ENCODE measurements around the gene TSHZ2. TPM values are rescaled to one million over a fixed set of nuclear protein-coding genes. Genes with fewer than 3 reads are reported as not detected.

The TSHZ2 gene
- total RNA-seq, 5 donors from 2014 or later (not counting 1 experiment from before 2014, with no cell fraction given) = 20.2 to 42.9 (median 25.8) TPM

DNA sequence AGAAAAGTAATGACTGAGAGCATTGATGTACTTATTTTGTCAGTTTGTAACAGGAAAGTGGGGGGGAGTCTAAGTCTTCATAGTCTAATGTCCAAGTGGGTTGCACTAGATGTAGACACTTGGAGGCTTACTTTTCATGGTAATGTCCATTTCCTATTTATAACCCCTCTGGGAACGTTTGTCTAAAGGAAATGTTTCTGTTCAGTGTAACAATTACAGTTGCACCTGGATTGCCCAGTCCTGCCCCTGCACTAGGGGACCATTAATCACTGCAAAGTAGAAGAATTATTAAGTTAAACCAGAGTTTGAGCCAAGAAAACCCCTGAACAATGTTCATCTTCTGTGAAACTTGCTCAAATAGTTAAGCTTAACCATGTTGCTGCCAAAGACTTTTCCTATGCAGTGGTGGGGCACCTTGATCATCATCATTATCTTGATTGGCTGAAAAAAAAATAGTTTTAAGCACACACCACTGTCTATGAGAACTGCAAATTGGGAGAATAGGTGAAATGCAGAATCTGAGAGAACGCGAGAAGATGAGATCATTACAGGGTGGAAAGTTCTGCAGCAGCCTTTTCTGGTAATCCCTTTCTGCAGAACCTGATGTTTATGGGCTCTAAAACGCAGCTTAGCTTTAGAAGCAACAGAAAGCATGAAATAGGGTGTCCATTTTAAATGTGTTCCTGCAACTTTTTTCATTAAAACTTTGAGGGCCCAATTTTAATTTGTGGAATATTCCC, 515.5 kb downstream of the TSHZ2 start:
- 87% methylated on average over 3 of the region's 4 CpGs for WGBS (ENCODE audit: insufficient coverage)
- no peaks in the 10 kb centered on the region for H3K4me1 Mint-ChIP-seq
- Histone ChIP-seq H3K27me3 (replicated peaks in 1 of 2; ENCODE audit: control insufficient read depth in 2 of 2, extremely low read depth in 1 of 2, insufficient read depth in 2 of 2, low read length in 1 of 2) (no peaks in the 10 kb centered on the region), H3K4me3 (ENCODE audit: control insufficient read depth in 1 of 2, extremely low read depth in 1 of 2, low read length in 1 of 2) (no peak overlapping the region), H3K36me3 (ENCODE audit: control insufficient read depth in 2 of 2, extremely low read depth in 1 of 2, insufficient read depth in 1 of 2, low read length in 1 of 2) (no peaks in the 10 kb centered on the region), H3K4me1 (ENCODE audit: control insufficient read depth in 1 of 2, extremely low read depth in 1 of 2, insufficient read depth in 2 of 2, low read length in 2 of 2) (no peaks in the 10 kb centered on the region), H3K9me3 (no peaks in the 10 kb centered on the region), H3K27ac (ENCODE audit: low read length) (no peak overlapping the region)
- POLR2A ChIA-PET = no interaction called here
- no peak for ATAC-seq (replicated peaks in 1 of 4)
- no peaks in the 10 kb centered on the region for H3K27me3 Mint-ChIP-seq
- CTCF ChIA-PET = no interaction called here
- H3K4me3 Mint-ChIP-seq = no peak overlapping the region
- no peak overlapping the region for H3K27ac Mint-ChIP-seq
- H3K36me3 Mint-ChIP-seq = peaks cover 11% of the 10 kb centered on the region
- DNase-seq = no peak
- H3K9me3 Mint-ChIP-seq = no peaks in the 10 kb centered on the region

DNA sequence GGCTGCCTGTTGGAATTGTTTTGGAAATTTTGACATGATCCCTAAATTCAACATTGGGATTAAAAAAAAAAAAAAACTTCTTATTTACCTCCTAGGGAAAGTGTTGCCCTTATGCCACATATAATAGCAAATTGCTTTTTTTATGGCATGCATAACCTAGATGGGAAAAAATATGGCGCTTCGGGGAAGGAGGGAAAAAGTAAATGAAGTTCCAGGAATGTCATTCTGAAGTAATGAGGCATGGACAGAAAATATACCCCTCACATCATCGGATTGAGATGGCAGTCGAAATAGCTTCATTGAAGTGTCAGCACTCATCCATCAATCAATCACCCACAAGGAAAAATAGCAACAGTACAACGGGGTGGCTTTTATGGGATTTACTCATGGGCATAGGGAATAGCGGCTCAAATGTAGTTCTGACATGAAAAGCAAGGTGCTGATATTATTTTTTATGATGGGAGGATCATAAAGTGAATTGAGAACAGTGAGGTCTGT, 516.7 kb downstream of the TSHZ2 start:
- H3K4me3 Mint-ChIP-seq = no peak overlapping the region
- Histone ChIP-seq H3K36me3 (ENCODE audit: control insufficient read depth in 2 of 2, extremely low read depth in 1 of 2, insufficient read depth in 1 of 2, low read length in 1 of 2) (no peaks in the 10 kb centered on the region), H3K4me1 (ENCODE audit: control insufficient read depth in 1 of 2, extremely low read depth in 1 of 2, insufficient read depth in 2 of 2, low read length in 2 of 2) (no peaks in the 10 kb centered on the region), H3K27me3 (replicated peaks in 1 of 2; ENCODE audit: control insufficient read depth in 2 of 2, extremely low read depth in 1 of 2, insufficient read depth in 2 of 2, low read length in 1 of 2) (no peaks in the 10 kb centered on the region), H3K9me3 (no peaks in the 10 kb centered on the region), H3K27ac (ENCODE audit: low read length) (no peak overlapping the region), H3K4me3 (ENCODE audit: control insufficient read depth in 1 of 2, extremely low read depth in 1 of 2, low read length in 1 of 2) (no peak overlapping the region)
- ChIA-PET POLR2A (no interaction called here), CTCF (interaction anchor here in 1 of 2 donors (0.7 kb wide), 1 partner anchor 454 kb away, joined by 5 read pairs; no protein-coding TSS in a partner anchor)
- no peak overlapping the region for H3K27ac Mint-ChIP-seq
- H3K9me3 Mint-ChIP-seq = no peaks in the 10 kb centered on the region
- peaks cover 10% of the 10 kb centered on the region for H3K36me3 Mint-ChIP-seq
- WGBS (ENCODE audit: insufficient coverage) = no CpG with 5 or more reads among the region's 6 CpGs
- no peak for ATAC-seq (replicated peaks in 1 of 4)
- no peak for DNase-seq
- no peaks in the 10 kb centered on the region for H3K4me1 Mint-ChIP-seq
- no peaks in the 10 kb centered on the region for H3K27me3 Mint-ChIP-seq

DNA sequence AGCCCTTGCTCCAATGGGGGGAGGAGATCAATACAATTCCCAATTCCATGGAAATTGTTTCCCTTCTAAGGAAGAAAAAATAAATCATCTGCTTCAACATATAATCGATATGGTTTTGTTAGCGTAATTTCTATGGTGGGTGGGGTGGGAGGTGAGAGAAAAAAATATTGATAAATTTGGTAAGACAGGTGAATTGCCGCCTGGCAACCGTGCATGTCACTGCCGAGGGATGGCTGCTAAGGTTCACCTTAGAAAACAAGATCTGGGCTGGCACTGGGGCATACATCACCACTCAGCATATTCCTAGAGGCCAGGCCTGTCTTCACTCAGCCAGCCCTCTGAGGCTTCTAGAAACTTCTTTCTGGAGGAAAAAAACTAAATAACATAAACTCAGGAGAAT, 517.4 kb downstream of the TSHZ2 start:
- no peaks in the 10 kb centered on the region for H3K9me3 ChIP-seq
- no peaks in the 10 kb centered on the region for H3K4me1 Mint-ChIP-seq
- no peak for ATAC-seq (replicated peaks in 1 of 4)
- H3K4me1 ChIP-seq (ENCODE audit: control insufficient read depth in 1 of 2, extremely low read depth in 1 of 2, insufficient read depth in 2 of 2, low read length in 2 of 2) = no peaks in the 10 kb centered on the region
- 80% methylated on average over 2 of the region's 5 CpGs for WGBS (ENCODE audit: insufficient coverage)
- H3K27ac ChIP-seq (ENCODE audit: low read length) = no peak overlapping the region
- ChIA-PET POLR2A (no interaction called here), CTCF (no interaction called here)
- no peaks in the 10 kb centered on the region for H3K27me3 Mint-ChIP-seq
- H3K36me3 Mint-ChIP-seq = peaks cover 7% of the 10 kb centered on the region
- no peaks in the 10 kb centered on the region for H3K9me3 Mint-ChIP-seq
- no peak overlapping the region for H3K27ac Mint-ChIP-seq
- no peak overlapping the region for H3K4me3 ChIP-seq (ENCODE audit: control insufficient read depth in 1 of 2, extremely low read depth in 1 of 2, low read length in 1 of 2)
- no peaks in the 10 kb centered on the region for H3K36me3 ChIP-seq (ENCODE audit: control insufficient read depth in 2 of 2, extremely low read depth in 1 of 2, insufficient read depth in 1 of 2, low read length in 1 of 2)
- H3K27me3 ChIP-seq (replicated peaks in 1 of 2; ENCODE audit: control insufficient read depth in 2 of 2, extremely low read depth in 1 of 2, insufficient read depth in 2 of 2, low read length in 1 of 2) = no peaks in the 10 kb centered on the region
- H3K4me3 Mint-ChIP-seq = no peak overlapping the region
- DNase-seq = no peak

DNA sequence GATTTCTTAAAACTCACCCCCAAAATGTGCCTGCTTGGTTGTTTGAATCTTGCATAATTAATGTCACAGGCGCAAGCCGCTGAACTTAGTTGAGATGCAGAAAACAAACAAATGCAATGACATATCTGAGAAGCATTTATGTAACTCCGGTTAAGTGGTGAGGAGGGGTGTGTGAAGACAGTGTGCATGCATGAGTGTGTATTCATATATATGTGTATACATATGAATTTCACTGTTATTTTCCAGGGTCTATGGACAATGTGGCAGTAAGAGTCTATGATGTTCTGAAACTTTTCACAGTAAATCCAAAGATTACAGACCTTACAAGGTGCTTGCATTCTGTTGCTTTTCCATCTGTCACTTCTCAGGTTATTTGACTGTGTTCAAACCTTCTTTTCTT, 518.5 kb downstream of the TSHZ2 start:
- WGBS (ENCODE audit: insufficient coverage) = no CpG with 5 or more reads among the region's 3 CpGs
- no peaks in the 10 kb centered on the region for H3K36me3 ChIP-seq (ENCODE audit: control insufficient read depth in 2 of 2, extremely low read depth in 1 of 2, insufficient read depth in 1 of 2, low read length in 1 of 2)
- H3K27me3 ChIP-seq (replicated peaks in 1 of 2; ENCODE audit: control insufficient read depth in 2 of 2, extremely low read depth in 1 of 2, insufficient read depth in 2 of 2, low read length in 1 of 2) = no peaks in the 10 kb centered on the region
- ChIA-PET POLR2A (no interaction called here), CTCF (interaction anchor here in 1 of 2 donors (0.7 kb wide), 1 partner anchor 282 kb away, joined by 4 read pairs; no protein-coding TSS in a partner anchor)
- no peak for ATAC-seq (replicated peaks in 1 of 4)
- DNase-seq = no peak
- no peaks in the 10 kb centered on the region for H3K4me1 ChIP-seq (ENCODE audit: control insufficient read depth in 1 of 2, extremely low read depth in 1 of 2, insufficient read depth in 2 of 2, low read length in 2 of 2)
- H3K9me3 Mint-ChIP-seq = no peaks in the 10 kb centered on the region
- H3K36me3 Mint-ChIP-seq = peaks cover 7% of the 10 kb centered on the region
- H3K4me3 Mint-ChIP-seq = no peak overlapping the region
- no peaks in the 10 kb centered on the region for H3K9me3 ChIP-seq
- no peaks in the 10 kb centered on the region for H3K4me1 Mint-ChIP-seq
- no peak overlapping the region for H3K4me3 ChIP-seq (ENCODE audit: control insufficient read depth in 1 of 2, extremely low read depth in 1 of 2, low read length in 1 of 2)
- H3K27me3 Mint-ChIP-seq = peaks cover 0 to under 1% of the 10 kb centered on the region in 2 donors
- H3K27ac Mint-ChIP-seq = no peak overlapping the region
- no peak overlapping the region for H3K27ac ChIP-seq (ENCODE audit: low read length)

DNA sequence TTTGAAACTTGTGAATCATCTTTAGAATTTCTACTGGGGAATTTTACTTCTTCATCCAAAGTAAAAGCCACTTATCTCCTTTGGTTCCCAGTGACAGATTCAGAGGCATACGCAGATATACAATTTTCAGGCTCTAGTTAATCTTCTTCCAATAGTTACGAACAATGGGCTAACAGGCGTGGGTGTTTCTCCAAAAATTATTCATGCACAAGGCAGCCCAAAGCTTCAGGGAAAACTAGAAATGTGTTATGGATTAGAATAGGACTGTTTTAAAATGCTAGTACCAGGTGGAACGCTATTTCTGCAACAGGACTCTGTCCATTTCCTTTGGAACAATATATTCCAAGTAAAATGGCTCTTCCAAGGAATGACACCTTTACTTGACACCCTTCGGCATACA, 519.3 kb downstream of the TSHZ2 start:
- WGBS (ENCODE audit: insufficient coverage) = 30% methylated on average over 2 of the region's 5 CpGs
- H3K9me3 Mint-ChIP-seq = no peaks in the 10 kb centered on the region
- Histone ChIP-seq H3K4me3 (ENCODE audit: control insufficient read depth in 1 of 2, extremely low read depth in 1 of 2, low read length in 1 of 2) (no peak overlapping the region), H3K9me3 (no peaks in the 10 kb centered on the region), H3K4me1 (ENCODE audit: control insufficient read depth in 1 of 2, extremely low read depth in 1 of 2, insufficient read depth in 2 of 2, low read length in 2 of 2) (no peaks in the 10 kb centered on the region), H3K36me3 (ENCODE audit: control insufficient read depth in 2 of 2, extremely low read depth in 1 of 2, insufficient read depth in 1 of 2, low read length in 1 of 2) (no peaks in the 10 kb centered on the region), H3K27me3 (replicated peaks in 1 of 2; ENCODE audit: control insufficient read depth in 2 of 2, extremely low read depth in 1 of 2, insufficient read depth in 2 of 2, low read length in 1 of 2) (no peaks in the 10 kb centered on the region), H3K27ac (ENCODE audit: low read length) (no peak overlapping the region)
- no peaks in the 10 kb centered on the region for H3K4me1 Mint-ChIP-seq
- no peak for ATAC-seq (replicated peaks in 1 of 4)
- no peak overlapping the region for H3K27ac Mint-ChIP-seq
- no peak overlapping the region for H3K4me3 Mint-ChIP-seq
- CTCF ChIA-PET = interaction anchor here in 1 of 2 donors (0.7 kb wide), 1 partner anchor 283 kb away, joined by 4 read pairs; no protein-coding TSS in a partner anchor
- POLR2A ChIA-PET = interaction anchor here in 1 of 2 donors (0.5 kb wide), 1 partner anchor 334 kb away, joined by 3 read pairs; no protein-coding TSS in a partner anchor
- peaks cover 0 to 6% of the 10 kb centered on the region in 2 donors for H3K27me3 Mint-ChIP-seq
- H3K36me3 Mint-ChIP-seq = peaks cover 7% of the 10 kb centered on the region
- DNase-seq = no peak

DNA sequence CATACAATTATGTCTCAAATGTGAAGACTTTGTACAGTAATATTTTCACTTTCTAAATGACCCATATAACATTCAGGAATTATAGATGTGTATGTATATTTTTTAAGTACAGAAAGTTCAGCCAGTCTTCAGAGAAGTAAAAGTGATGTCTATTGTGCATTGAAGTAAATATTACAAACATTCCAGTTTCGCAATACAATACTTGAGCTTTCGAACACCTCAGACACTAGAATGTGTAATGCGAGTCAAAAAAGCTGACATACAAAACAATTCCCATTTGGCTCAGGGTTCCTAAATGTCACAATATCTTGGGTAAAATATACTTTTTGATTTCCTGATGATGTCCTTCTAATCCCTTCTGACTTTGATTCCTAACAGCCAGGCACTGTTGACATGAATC, 520.1 kb downstream of the TSHZ2 start:
- CTCF ChIA-PET = interaction anchor here in 1 of 2 donors (0.7 kb wide), 1 partner anchor 931 kb away, joined by 3 read pairs; no protein-coding TSS in a partner anchor
- WGBS (ENCODE audit: insufficient coverage) = no CpG with 5 or more reads among the region's 3 CpGs

More for the DNA sequence above, 520.1 kb downstream of the TSHZ2 start:
- H3K36me3 Mint-ChIP-seq = peaks cover 7% of the 10 kb centered on the region
- Histone ChIP-seq H3K9me3 (no peaks in the 10 kb centered on the region), H3K27ac (ENCODE audit: low read length) (no peak overlapping the region), H3K27me3 (replicated peaks in 1 of 2; ENCODE audit: control insufficient read depth in 2 of 2, extremely low read depth in 1 of 2, insufficient read depth in 2 of 2, low read length in 1 of 2) (no peaks in the 10 kb centered on the region), H3K4me1 (ENCODE audit: control insufficient read depth in 1 of 2, extremely low read depth in 1 of 2, insufficient read depth in 2 of 2, low read length in 2 of 2) (no peaks in the 10 kb centered on the region), H3K4me3 (ENCODE audit: control insufficient read depth in 1 of 2, extremely low read depth in 1 of 2, low read length in 1 of 2) (no peak overlapping the region), H3K36me3 (ENCODE audit: control insufficient read depth in 2 of 2, extremely low read depth in 1 of 2, insufficient read depth in 1 of 2, low read length in 1 of 2) (no peaks in the 10 kb centered on the region)
- no peak overlapping the region for H3K4me3 Mint-ChIP-seq
- H3K27ac Mint-ChIP-seq = no peak overlapping the region
- H3K9me3 Mint-ChIP-seq = peaks cover 0 to 3% (median 0%) of the 10 kb centered on the region in 3 donors
- ATAC-seq (replicated peaks in 1 of 4) (no peak), DNase-seq (no peak)
- no peaks in the 10 kb centered on the region for H3K4me1 Mint-ChIP-seq
- peaks cover 0 to 14% of the 10 kb centered on the region in 2 donors for H3K27me3 Mint-ChIP-seq
- POLR2A ChIA-PET = no interaction called here

Measured in T-cell (primary cell).